ENCODE data around the gene SLC25A30. TPM values are rescaled to one million over a fixed set of nuclear protein-coding genes. Genes with fewer than 3 reads are reported as not detected.

The SLC25A30 gene
- total and polyA plus RNA-seq, 2 of the 13 experiments (the other 11 are each of a cell fraction or from before 2014, with no cell fraction given), result 19.6 to 22.5 TPM

GRCh38 chr13:45417790-45418534, at the start of gene SLC25A30 (continued):
- TF ChIP-seq U2AF2 (IDR thresholded peaks at IDR 0.05; ENCODE audit: low read depth, low read length), result no peak
- no peak for TF ChIP-seq GZF1 (CRISPR knock-in tag; IDR thresholded peaks at IDR 0.05)
- 0 out of 2 replicates have a peak, but pooled peaks have one; percentile 67 for TF ChIP-seq ZSCAN20 (CRISPR knock-in tag; IDR thresholded peaks at IDR 0.05; ENCODE audit: borderline replicate concordance)
- peak; percentile 92 for TF ChIP-seq ZBTB42 (CRISPR knock-in tag; IDR thresholded peaks at IDR 0.05)
- peak; percentile 61; the same call in 1 of the 2 replicates for TF ChIP-seq ZNF318 (CRISPR knock-in tag; IDR thresholded peaks at IDR 0.05)
- no peak for TF ChIP-seq MXD4 (CRISPR knock-in tag; IDR thresholded peaks at IDR 0.05)
- TF ChIP-seq HMGXB4 (CRISPR knock-in tag; IDR thresholded peaks at IDR 0.05; ENCODE audit: borderline replicate concordance in 1 of 2, low read depth in 1 of 2), result peak in 1 of 2 experiments; percentile 86; a peak in 3 of 4 replicates
- TF ChIP-seq ZNF569 (CRISPR knock-in tag; IDR thresholded peaks at IDR 0.05; ENCODE audit: borderline replicate concordance), result no peak
- TF ChIP-seq, protein P1, sequence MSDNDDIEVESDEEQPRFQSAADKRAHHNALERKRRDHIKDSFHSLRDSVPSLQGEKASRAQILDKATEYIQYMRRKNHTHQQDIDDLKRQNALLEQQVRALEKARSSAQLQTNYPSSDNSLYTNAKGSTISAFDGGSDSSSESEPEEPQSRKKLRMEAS (IDR thresholded peaks at IDR 0.05), result peak; percentile 67
- peak; percentile 67; the same call in 1 of the 2 replicates for TF ChIP-seq ZNF580 (CRISPR knock-in tag; IDR thresholded peaks at IDR 0.05; ENCODE audit: borderline replicate concordance, low read depth)
- peak; percentile 75; the same call in 1 of the 2 replicates for TF ChIP-seq SATB2 (CRISPR knock-in tag; IDR thresholded peaks at IDR 0.05)
- TF ChIP-seq MLXIP (CRISPR knock-in tag; IDR thresholded peaks at IDR 0.05; ENCODE audit: borderline replicate concordance), result 0 out of 2 replicates have a peak, but pooled peaks have one; percentile 21
- peak; percentile 51; the same call in 1 of the 2 replicates for TF ChIP-seq HOXA3 (CRISPR knock-in tag; IDR thresholded peaks at IDR 0.05)
- no peak for TF ChIP-seq ZNF672 (CRISPR knock-in tag; IDR thresholded peaks at IDR 0.05)
- TF ChIP-seq SRF (IDR thresholded peaks at IDR 0.05; ENCODE audit: low read depth, low read length), result no peak

Measured in HepG2 (cell line).